GM23338 (cell line): Measurements from ENCODE around the gene NQO2. TPM values are rescaled to one million over a fixed set of nuclear protein-coding genes. Genes with fewer than 3 reads are reported as not detected.
"Not testable (repeated sequence)": the region's sequence is repeated elsewhere in the genome, so short reads cannot be mapped to it uniquely, and the experiment has no call there.

Experiments used
- ATAC-seq: fragments of 200-7000 bp; cut with Tn5 transposase; 3 replicates; pipeline ENCODE4 v1.9.1; 2020
- DNase-seq: peaks from one replicate; pipeline ENCODE4 v3.0.0-alpha.2; 2015; ENCODE audit warnings: low spot score
- H2AFZ ChIP-seq: fragments of 200-600 bp; sonication (generic); 2 replicates; pipeline ENCODE4 v1.8.0; 2016; ENCODE audit warnings: antibody characterized with exemption, mild to moderate bottlenecking, moderate library complexity
- H3F3A ChIP-seq: fragments of 200-600 bp; sonication (generic); replicated peaks from 2 replicates; pipeline ENCODE4 v1.8.0; 2017; ENCODE audit warnings: antibody characterized with exemption, mixed run types, low read depth
- H3K27ac ChIP-seq: fragments of 200-600 bp; sonication (generic); 2 replicates; pipeline ENCODE4 v1.6.1; 2016; ENCODE audit warnings: low read depth
- H3K27me3 ChIP-seq: fragments of 200-600 bp; sonication (generic); 2 replicates; pipeline ENCODE4 v1.8.0; 2016; ENCODE audit warnings: mild to moderate bottlenecking, mixed run types, moderate library complexity; ENCODE audit not compliant: insufficient read depth
- H3K36me3 ChIP-seq: fragments of 200-600 bp; sonication (generic); 2 replicates; pipeline ENCODE4 v1.8.0; 2016; ENCODE audit warnings: mild to moderate bottlenecking; ENCODE audit not compliant: insufficient read depth
- H3K4me1 ChIP-seq: fragments of 200-600 bp; sonication (generic); 2 replicates; pipeline ENCODE4 v1.8.0; 2016; ENCODE audit warnings: mild to moderate bottlenecking, moderate library complexity; ENCODE audit not compliant: insufficient read depth
- H3K4me2 ChIP-seq: fragments of 200-600 bp; sonication (generic); 2 replicates; pipeline ENCODE4 v1.7.1; 2017; ENCODE audit warnings: mixed run types
- H3K4me3 ChIP-seq: fragments of 200-600 bp; sonication (generic); 2 replicates; pipeline ENCODE4 v1.6.1; 2016; ENCODE audit warnings: mixed run types
- H3K79me2 ChIP-seq: fragments of 200-600 bp; sonication (generic); replicated peaks from 2 replicates; pipeline ENCODE4 v1.8.0; 2017; ENCODE audit warnings: mild to moderate bottlenecking; ENCODE audit not compliant: insufficient read depth
- H3K9me2 ChIP-seq: fragments of 200-600 bp; sonication (generic); 2 replicates; pipeline ENCODE4 v1.8.0; 2017; ENCODE audit not compliant: insufficient read depth
- H4K20me1 ChIP-seq: fragments of 200-600 bp; sonication (generic); replicated peaks from 2 replicates; pipeline ENCODE4 v1.8.0; 2017; ENCODE audit warnings: mild to moderate bottlenecking; ENCODE audit not compliant: insufficient read depth
- H3K27ac Mint-ChIP-seq: 2 replicates; pipeline ENCODE4 v1.8.0; 2020; ENCODE audit warnings: inconsistent platforms, mild to moderate bottlenecking, moderate library complexity, mixed read lengths
- H3K27me3 Mint-ChIP-seq: 3 replicates; pipeline ENCODE4 v1.8.0; 2022; ENCODE audit warnings: low read depth, mild to moderate bottlenecking, moderate library complexity, mixed read lengths, inconsistent platforms; ENCODE audit not compliant: insufficient read depth, poor library complexity
- H3K36me3 Mint-ChIP-seq: 3 replicates; pipeline ENCODE4 v1.8.0; 2021; ENCODE audit warnings: low read depth, mild to moderate bottlenecking, inconsistent platforms, moderate library complexity, mixed read lengths
- H3K4me1 Mint-ChIP-seq: 3 replicates; pipeline ENCODE4 v1.8.0; 2020; ENCODE audit warnings: mild to moderate bottlenecking, inconsistent platforms, mixed read lengths
- H3K4me3 Mint-ChIP-seq: 3 replicates; pipeline ENCODE4 v1.8.0; 2021; ENCODE audit warnings: moderate library complexity, mild to moderate bottlenecking, inconsistent platforms, mixed read lengths
- H3K9me3 Mint-ChIP-seq: 3 replicates; pipeline ENCODE4 v1.8.0; 2020; ENCODE audit warnings: moderate library complexity, mild to moderate bottlenecking, inconsistent platforms, mixed read lengths
- CTCF ChIP-seq, 2 experiments: fragments of 200-600 bp in 1 of 2; sonication (generic) in 1 of 2; conservative IDR thresholded peaks; 2 replicates each; pipeline versions ENCODE4 v1.5.1 to v1.6.1; 2016 to 2017; ENCODE audit warnings: antibody characterized with exemption in 2 of 2, low read depth in 2 of 2, mild to moderate bottlenecking in 2 of 2, moderate library complexity in 1 of 2
- NANOG ChIP-seq: IDR thresholded peaks from 2 replicates; pipeline ENCODE4 v1.6.1; 2016; ENCODE audit warnings: antibody characterized with exemption, borderline replicate concordance
- ZNF462 ChIP-seq: fragments of 250-450 bp; sonication (Bioruptor Pico); IDR thresholded peaks from 2 replicates; pipeline ENCODE4 v1.5.0; 2020; ENCODE audit warnings: mild to moderate bottlenecking, moderate library complexity
- polyA plus RNA-seq: library from polyadenylated mRNA; unstranded; fragments of >200 nt; fragmentation: Nextera tagmentation; extraction: Ambion mirVana; gene quantifications from 2 replicates; pipeline ENCODE4 v1.2.1, GENCODE V29; 2016
- total RNA-seq: library from RNA; depleted of rRNA; stranded (reverse); fragments of >200 nt; shearing (Covaris generic); gene quantifications from 2 replicates; pipeline ENCODE4 v1.2.3, GENCODE V29; 2014

NQO2 gene
- total and polyA plus RNA-seq, 2 experiments from 2014 or later = 117 to 173 TPM

- H3K4me2 ChIP-seq = no peak overlapping the region
- peaks cover 27% of the 10 kb centered on the region for H3K4me1 ChIP-seq
- no peaks in the 10 kb centered on the region for H3K27me3 ChIP-seq
- H3K27ac ChIP-seq = no peak overlapping the region
- Mint-ChIP-seq H3K36me3 (peaks cover 89% of the 10 kb centered on the region), H3K4me3 (no peak overlapping the region), H3K4me1 (peaks cover 22% of the 10 kb centered on the region), H3K9me3 (peaks cover 18% of the 10 kb centered on the region; the same call in 2 of the 3 replicates), H3K27ac (no peak overlapping the region), H3K27me3 (peaks cover 11% of the 10 kb centered on the region)
- ATAC-seq = no peak
- H3K4me3 ChIP-seq = no peak overlapping the region
- H3K79me2 ChIP-seq = no peaks in the 10 kb centered on the region
- H3K9me2 ChIP-seq = no peaks in the 10 kb centered on the region
- H4K20me1 ChIP-seq = 0 out of 2 replicates have a peak, but pooled peaks cover 4% of the 10 kb centered on the region
- H3K36me3 ChIP-seq = peaks cover 24% of the 10 kb centered on the region
- H3F3A ChIP-seq = peaks cover 20% of the 10 kb centered on the region
- no peak for TF ChIP-seq NANOG
- no peak for DNase-seq
- H2AFZ ChIP-seq = no peak overlapping the region
These were observed 20.1 kb downstream of the NQO2 start for GRCh38 chr6:3019749-3020320.

- H3K27me3 Mint-ChIP-seq = peaks cover 13% of the 10 kb centered on the region
- H3F3A ChIP-seq = peaks cover 28% of the 10 kb centered on the region
- not testable (repeated sequence) for ATAC-seq, H3K79me2 ChIP-seq, H2AFZ ChIP-seq, H3K27me3 ChIP-seq, H3K4me3 Mint-ChIP-seq, H3K27ac ChIP-seq, DNase-seq, H4K20me1 ChIP-seq, H3K27ac Mint-ChIP-seq, H3K9me2 ChIP-seq, H3K4me3 ChIP-seq, H3K4me2 ChIP-seq
- peaks cover 76% of the 10 kb centered on the region for H3K36me3 Mint-ChIP-seq
- H3K4me1 ChIP-seq = peaks cover 35% of the 10 kb centered on the region
- peaks cover 30% of the 10 kb centered on the region for H3K4me1 Mint-ChIP-seq
- H3K36me3 ChIP-seq = peaks cover 20% of the 10 kb centered on the region
- H3K9me3 Mint-ChIP-seq = peaks cover 18% of the 10 kb centered on the region; the same call in 2 of the 3 replicates
These were observed 21.4 kb downstream of the NQO2 start for GRCh38 chr6:3020976-3021598.

- peak; percentile 64 for DNase-seq
These were observed 23.3 kb downstream of the NQO2 start for GRCh38 chr6:3022765-3023662.

More at GRCh38 chr6:3022765-3023662, 23.3 kb downstream of the NQO2 start:
- H3K9me3 Mint-ChIP-seq = peaks cover 20% of the 10 kb centered on the region; the same call in 2 of the 3 replicates
- Histone ChIP-seq H3K4me3 (peak overlapping the region; percentile 39), H4K20me1 (no peaks in the 10 kb centered on the region), H3K4me2 (peak overlapping the region; percentile 64), H2AFZ (no peak overlapping the region), H3F3A (peaks cover 34% of the 10 kb centered on the region), H3K27ac (peak overlapping the region; percentile 93), H3K4me1 (peaks cover 37% of the 10 kb centered on the region), H3K27me3 (no peaks in the 10 kb centered on the region), H3K36me3 (peaks cover 14% of the 10 kb centered on the region), H3K79me2 (no peaks in the 10 kb centered on the region), H3K9me2 (no peaks in the 10 kb centered on the region)
- H3K4me3 Mint-ChIP-seq = no peak overlapping the region; the same call in 2 of the 3 replicates
- H3K36me3 Mint-ChIP-seq = peaks cover 66% of the 10 kb centered on the region
- peak overlapping the region; percentile 92 for H3K27ac Mint-ChIP-seq
- peaks cover 15% of the 10 kb centered on the region for H3K27me3 Mint-ChIP-seq
- peaks cover 37% of the 10 kb centered on the region for H3K4me1 Mint-ChIP-seq
- TF ChIP-seq ZNF462 (CRISPR knock-in tag) (0 out of 2 replicates have a peak, but pooled peaks have one; percentile 43), CTCF (conservative IDR thresholded peaks at IDR 0.05; ENCODE audit: low read depth in 2 of 2) (no peak)
- peak; percentile 67 for ATAC-seq
